Stimulated activated effector memory CD8-positive, alpha-beta T cell treated with anti-CD3 and anti-CD28 coated beads, Interleukin-12 subunit alpha, Interleukin-12 subunit beta, amount 100 ng/mL, for 72 hours (primary cell): Measurements from ENCODE around the gene NAP1L4.

Experiments used
- ATAC-seq: fragments of 150-1000 bp; cut with Tn5 transposase; 2 replicates; pipeline ENCODE4 v1.10.0; 2021
- DNase-seq, 2 donors: peaks; one replicate each; pipeline ENCODE4 v3.0.0; 2021 to 2022; ENCODE audit warnings: low spot score in 2 of 2
- H3K27ac Mint-ChIP-seq: one replicate; pipeline ENCODE4 v1.8.0; 2022; ENCODE audit warnings: mild to moderate bottlenecking, mixed read lengths
- H3K36me3 Mint-ChIP-seq: one replicate; pipeline ENCODE4 v1.8.0; 2022; ENCODE audit warnings: mild to moderate bottlenecking, mixed read lengths
- H3K4me1 Mint-ChIP-seq: one replicate; pipeline ENCODE4 v1.8.0; 2022; ENCODE audit warnings: mixed read lengths
- H3K4me3 Mint-ChIP-seq: one replicate; pipeline ENCODE4 v1.8.0; 2022; ENCODE audit warnings: mild to moderate bottlenecking, mixed read lengths
- H3K9me3 Mint-ChIP-seq: one replicate; pipeline ENCODE4 v1.8.0; 2022; ENCODE audit warnings: mixed read lengths

NAP1L4 gene

GRCh38 chr11:3002871-3003270 is 10.7 kb upstream of the NAP1L4 start:
- H3K9me3 Mint-ChIP-seq, result no peaks in the 10 kb centered on the region
- peaks cover 11% of the 10 kb centered on the region for H3K4me1 Mint-ChIP-seq
- H3K36me3 Mint-ChIP-seq, result peaks cover 89% of the 10 kb centered on the region
- H3K27ac Mint-ChIP-seq, result peak overlapping the region; percentile 82
- ATAC-seq (no peak), DNase-seq (no peak)
- H3K4me3 Mint-ChIP-seq, result no peak overlapping the region

GRCh38 chr11:3002351-3002861 is 10.3 kb upstream of the NAP1L4 start:
- no peak for ATAC-seq
- Mint-ChIP-seq H3K36me3 (peaks cover 84% of the 10 kb centered on the region), H3K9me3 (no peaks in the 10 kb centered on the region), H3K4me3 (no peak overlapping the region), H3K27ac (peak overlapping the region; percentile 82), H3K4me1 (peaks cover 11% of the 10 kb centered on the region)
- no peak for DNase-seq

GRCh38 chr11:3001496-3001895 is 9.4 kb upstream of the NAP1L4 start:
- Mint-ChIP-seq H3K9me3 (no peaks in the 10 kb centered on the region), H3K4me1 (peaks cover 11% of the 10 kb centered on the region), H3K36me3 (peaks cover 75% of the 10 kb centered on the region), H3K27ac (peak overlapping the region; percentile 85), H3K4me3 (no peak overlapping the region)
- ATAC-seq (no peak), DNase-seq (no peak)

- ATAC-seq, result no peak
- Mint-ChIP-seq H3K4me3 (no peak overlapping the region), H3K36me3 (peaks cover 63% of the 10 kb centered on the region), H3K4me1 (peaks cover 11% of the 10 kb centered on the region), H3K9me3 (no peaks in the 10 kb centered on the region), H3K27ac (no peak overlapping the region)
- DNase-seq, result no peak
These were observed 8.2 kb upstream of the NAP1L4 start for GRCh38 chr11:3000032-3000961.

- no peak overlapping the region for H3K4me3 Mint-ChIP-seq
- peaks cover 11% of the 10 kb centered on the region for H3K4me1 Mint-ChIP-seq
- H3K36me3 Mint-ChIP-seq, result peaks cover 55% of the 10 kb centered on the region
- no peaks in the 10 kb centered on the region for H3K9me3 Mint-ChIP-seq
- no peak overlapping the region for H3K27ac Mint-ChIP-seq
- DNase-seq (no peak), ATAC-seq (no peak)
These were observed 7.4 kb upstream of the NAP1L4 start for GRCh38 chr11:2999464-2999998.

GRCh38 chr11:2998073-2998850 is 6.1 kb upstream of the NAP1L4 start:
- no peak for DNase-seq
- ATAC-seq, result no peak
- Mint-ChIP-seq H3K36me3 (peaks cover 42% of the 10 kb centered on the region), H3K27ac (no peak overlapping the region), H3K4me3 (no peak overlapping the region), H3K9me3 (no peaks in the 10 kb centered on the region), H3K4me1 (peaks cover 8% of the 10 kb centered on the region)

GRCh38 chr11:2997406-2997805 is 5.3 kb upstream of the NAP1L4 start:
- Mint-ChIP-seq H3K36me3 (peaks cover 40% of the 10 kb centered on the region), H3K4me3 (no peak overlapping the region), H3K9me3 (no peaks in the 10 kb centered on the region), H3K4me1 (peaks cover 10% of the 10 kb centered on the region), H3K27ac (no peak overlapping the region)
- ATAC-seq (no peak), DNase-seq (no peak)

GRCh38 chr11:2996976-2997375 is 4.8 kb upstream of the NAP1L4 start:
- DNase-seq (no peak), ATAC-seq (no peak)
- H3K36me3 Mint-ChIP-seq, result peaks cover 40% of the 10 kb centered on the region
- H3K4me1 Mint-ChIP-seq, result peaks cover 10% of the 10 kb centered on the region
- H3K27ac Mint-ChIP-seq, result no peak overlapping the region
- H3K9me3 Mint-ChIP-seq, result no peaks in the 10 kb centered on the region
- H3K4me3 Mint-ChIP-seq, result no peak overlapping the region

- no peak overlapping the region for H3K4me3 Mint-ChIP-seq
- ATAC-seq (no peak), DNase-seq (no peak)
- H3K36me3 Mint-ChIP-seq, result peaks cover 40% of the 10 kb centered on the region
- H3K9me3 Mint-ChIP-seq, result no peaks in the 10 kb centered on the region
- no peak overlapping the region for H3K27ac Mint-ChIP-seq
- H3K4me1 Mint-ChIP-seq, result peaks cover 6% of the 10 kb centered on the region
These were observed 3.9 kb upstream of the NAP1L4 start for GRCh38 chr11:2995893-2996554.

- no peak for ATAC-seq
- Mint-ChIP-seq H3K9me3 (no peaks in the 10 kb centered on the region), H3K4me1 (peaks cover 9% of the 10 kb centered on the region), H3K36me3 (peaks cover 40% of the 10 kb centered on the region), H3K4me3 (no peak overlapping the region), H3K27ac (no peak overlapping the region)
- no peak for DNase-seq
These were observed 3.0 kb upstream of the NAP1L4 start for GRCh38 chr11:2995031-2995561.

- DNase-seq (no peak), ATAC-seq (no peak)
- H3K4me3 Mint-ChIP-seq, result no peak overlapping the region
- no peaks in the 10 kb centered on the region for H3K9me3 Mint-ChIP-seq
- peaks cover 16% of the 10 kb centered on the region for H3K4me1 Mint-ChIP-seq
- H3K36me3 Mint-ChIP-seq, result peaks cover 40% of the 10 kb centered on the region
- H3K27ac Mint-ChIP-seq, result no peak overlapping the region
These were observed 2.2 kb upstream of the NAP1L4 start for GRCh38 chr11:2994336-2994730.

GRCh38 chr11:2992997-2993325 is 832 bp upstream of the NAP1L4 start:
- Mint-ChIP-seq H3K4me3 (peak overlapping the region; percentile 87), H3K9me3 (no peaks in the 10 kb centered on the region), H3K27ac (peak overlapping the region; percentile 89), H3K4me1 (peaks cover 29% of the 10 kb centered on the region), H3K36me3 (peaks cover 51% of the 10 kb centered on the region)
- DNase-seq (no peak), ATAC-seq (no peak)

GRCh38 chr11:2991452-2992233 is 486 bp downstream of the NAP1L4 start:
- Mint-ChIP-seq H3K4me3 (peak overlapping the region; percentile 87), H3K27ac (peak overlapping the region; percentile 89), H3K4me1 (peaks cover 32% of the 10 kb centered on the region), H3K36me3 (peaks cover 64% of the 10 kb centered on the region), H3K9me3 (no peaks in the 10 kb centered on the region)
- peak; percentile 63 for ATAC-seq
- DNase-seq, result peak in 1 of 2 donors; percentile 82
